ENCODE measurements around the gene HP.

GRCh38 chr16:72091217-72091616 lies 36.9 kb downstream of the HP start:
- TF ChIP-seq CTCF (IDR thresholded peaks at IDR 0.05; ENCODE audit: control extremely low read depth in 1 of 3, insufficient read depth in 1 of 3, low read depth in 1 of 3, low read length in 3 of 3) (no peak), MAFK (IDR thresholded peaks at IDR 0.05; ENCODE audit: low read depth, low read length) (no peak), ATF3 (IDR thresholded peaks at IDR 0.05; ENCODE audit: insufficient read depth, low read depth, low read length) (no peak), KDM1A (IDR thresholded peaks at IDR 0.05; ENCODE audit: borderline replicate concordance, low read length) (no peak), SIN3A (conservative IDR thresholded peaks at IDR 0.05 in 1 of 2, IDR thresholded peaks at IDR 0.05 in 1 of 2; ENCODE audit: low read depth in 1 of 2, low read length in 2 of 2) (no peak), CBX8 (IDR thresholded peaks at IDR 0.05; ENCODE audit: borderline replicate concordance, low read depth, low read length) (no peak), POLR2A (IDR thresholded peaks at IDR 0.05; ENCODE audit: control extremely low read depth in 1 of 2, low read depth in 2 of 2, low read length in 2 of 2) (no peak), YY1 (IDR thresholded peaks at IDR 0.05; ENCODE audit: low read depth, low read length) (no peak), PHF8 (conservative IDR thresholded peaks at IDR 0.05; ENCODE audit: low read depth, low read length) (no peak), MAX (IDR thresholded peaks at IDR 0.05) (no peak), GTF2F1 (IDR thresholded peaks at IDR 0.05; ENCODE audit: borderline replicate concordance, low read depth, low read length) (no peak), EP300 (IDR thresholded peaks at IDR 0.05; ENCODE audit: borderline replicate concordance in 1 of 2, low read depth in 2 of 2, low read length in 2 of 2) (no peak), SUZ12 (IDR thresholded peaks at IDR 0.05; ENCODE audit: low read length) (no peak), SRF (IDR thresholded peaks at IDR 0.05; ENCODE audit: low read depth, low read length) (no peak)

Data from H1 (cell line).